H1 (cell line): ENCODE results near the gene BAD. TPM values are rescaled to one million over a fixed set of nuclear protein-coding genes. Genes with fewer than 3 reads are reported as not detected.

Experiments
- ASH2L ChIP-seq: fragments of 200-600, 300-600 bp; sonication (generic); IDR thresholded peaks from one replicate; pipeline ENCODE4 v1.7.1; 2017; ENCODE audit warnings: low read length
- BACH1 ChIP-seq: IDR thresholded peaks from 2 replicates; pipeline ENCODE4 v1.6.1; 2012; ENCODE audit warnings: low read length, improper control_type of control experiment
- CEBPB ChIP-seq: IDR thresholded peaks from 2 replicates; pipeline ENCODE4 v1.6.1; 2012; ENCODE audit warnings: low read depth, low read length
- CHD1 ChIP-seq: IDR thresholded peaks from 2 replicates; pipeline ENCODE4 v1.6.1; 2012; ENCODE audit warnings: low read depth, low read length, improper control_type of control experiment
- EGR1 ChIP-seq: IDR thresholded peaks from 2 replicates; pipeline ENCODE4 v1.6.1; 2011; ENCODE audit warnings: low read depth, low read length, borderline replicate concordance
- EZH2 ChIP-seq: fragments of 200-600 bp; sonication (generic); IDR thresholded peaks from 2 replicates; pipeline ENCODE4 v1.7.1; 2012; ENCODE audit warnings: low read depth, mild to moderate bottlenecking, moderate library complexity, low read length, inconsistent platforms; ENCODE audit not compliant: severe bottlenecking
- GTF2F1 ChIP-seq: IDR thresholded peaks from 2 replicates; pipeline ENCODE4 v1.6.1; 2012; ENCODE audit warnings: low read depth, low read length, improper control_type of control experiment, borderline replicate concordance
- POLR2A ChIP-seq, 2 experiments: IDR thresholded peaks; 1 replicate in 1 of 2; 2 replicates in 1 of 2; pipeline ENCODE4 v1.6.1; 2011; ENCODE audit warnings: low read depth in 2 of 2, low read length in 2 of 2, mild to moderate bottlenecking in 2 of 2; ENCODE audit errors: control extremely low read depth in 1 of 2
- SIRT6 ChIP-seq: IDR thresholded peaks from one replicate; pipeline ENCODE4 v1.7.1; 2012; ENCODE audit warnings: low read length, inconsistent platforms
- polyA plus RNA-seq, 7 experiments: library from polyadenylated mRNA; depleted of rRNA in 3 of 7; stranded (reverse) in 5 of 7; unstranded in 2 of 7; fragments of >200 nt in 5 of 7; fragments of 200-250 nt in 2 of 7; gene quantifications; 1 replicate in 5 of 7; 2 replicates in 1 of 7; 4 replicates in 1 of 7; pipeline versions ENCODE4 v1.2.1 to v1.2.3, GENCODE V29; 2011 to 2013; ENCODE audit warnings: missing spikeins in 2 of 7, mixed read lengths in 2 of 7
- total RNA-seq: library from RNA; stranded (reverse); fragmentation: NEBNext Ultra II Directional; extraction: Animal tissue kit (Norgen Biotek cat#: 25700); gene quantifications from 2 replicates; pipeline ENCODE4 v1.2.1, GENCODE V29; 2021
- TF ChIP-seq, protein P1 (sequence below): fragments of 300-600 bp; sonication (generic); IDR thresholded peaks from 2 replicates; pipeline ENCODE4 v1.7.1; 2012; ENCODE audit warnings: low read length, moderate library complexity, mild to moderate bottlenecking, inconsistent platforms; ENCODE audit not compliant: insufficient replicate concordance
- TF ChIP-seq, protein P2 (sequence below), 3 experiments: IDR thresholded peaks; 1 replicate in 2 of 3; 2 replicates in 1 of 3; pipeline versions ENCODE4 v1.5.1 to v1.6.1; 2011; ENCODE audit warnings: low read length in 3 of 3, mild to moderate bottlenecking in 3 of 3, inconsistent platforms in 2 of 3, low read depth in 1 of 3, moderate library complexity in 1 of 3; ENCODE audit not compliant: insufficient read depth in 1 of 3; ENCODE audit errors: control extremely low read depth in 1 of 3

The BAD gene
- total and polyA plus RNA-seq, 2 of the 8 experiments (the other 6 are each of a cell fraction or from before 2014, with no cell fraction given): 23.1 to 33.7 TPM

DNA sequence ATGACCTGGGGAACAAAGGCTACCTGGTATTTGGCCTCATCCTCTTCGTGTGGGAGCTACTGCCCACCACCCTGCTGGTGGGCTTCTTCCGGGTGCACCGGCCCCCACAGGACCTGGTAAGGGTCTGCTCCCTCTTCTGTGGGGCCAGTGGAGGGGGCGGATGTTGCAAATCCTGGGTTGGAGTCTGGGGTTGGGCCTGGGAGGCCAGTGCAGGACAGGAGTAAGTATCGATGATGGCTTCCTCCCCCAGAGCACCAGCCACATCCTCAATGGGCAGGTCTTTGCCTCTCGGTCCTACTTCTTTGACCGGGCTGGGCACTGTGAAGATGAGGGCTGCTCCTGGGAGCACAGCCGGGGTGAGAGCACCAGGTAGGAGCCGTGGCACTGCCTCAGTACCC lies 3.9 kb upstream of the BAD start (continued):
- TF ChIP-seq, protein P1, sequence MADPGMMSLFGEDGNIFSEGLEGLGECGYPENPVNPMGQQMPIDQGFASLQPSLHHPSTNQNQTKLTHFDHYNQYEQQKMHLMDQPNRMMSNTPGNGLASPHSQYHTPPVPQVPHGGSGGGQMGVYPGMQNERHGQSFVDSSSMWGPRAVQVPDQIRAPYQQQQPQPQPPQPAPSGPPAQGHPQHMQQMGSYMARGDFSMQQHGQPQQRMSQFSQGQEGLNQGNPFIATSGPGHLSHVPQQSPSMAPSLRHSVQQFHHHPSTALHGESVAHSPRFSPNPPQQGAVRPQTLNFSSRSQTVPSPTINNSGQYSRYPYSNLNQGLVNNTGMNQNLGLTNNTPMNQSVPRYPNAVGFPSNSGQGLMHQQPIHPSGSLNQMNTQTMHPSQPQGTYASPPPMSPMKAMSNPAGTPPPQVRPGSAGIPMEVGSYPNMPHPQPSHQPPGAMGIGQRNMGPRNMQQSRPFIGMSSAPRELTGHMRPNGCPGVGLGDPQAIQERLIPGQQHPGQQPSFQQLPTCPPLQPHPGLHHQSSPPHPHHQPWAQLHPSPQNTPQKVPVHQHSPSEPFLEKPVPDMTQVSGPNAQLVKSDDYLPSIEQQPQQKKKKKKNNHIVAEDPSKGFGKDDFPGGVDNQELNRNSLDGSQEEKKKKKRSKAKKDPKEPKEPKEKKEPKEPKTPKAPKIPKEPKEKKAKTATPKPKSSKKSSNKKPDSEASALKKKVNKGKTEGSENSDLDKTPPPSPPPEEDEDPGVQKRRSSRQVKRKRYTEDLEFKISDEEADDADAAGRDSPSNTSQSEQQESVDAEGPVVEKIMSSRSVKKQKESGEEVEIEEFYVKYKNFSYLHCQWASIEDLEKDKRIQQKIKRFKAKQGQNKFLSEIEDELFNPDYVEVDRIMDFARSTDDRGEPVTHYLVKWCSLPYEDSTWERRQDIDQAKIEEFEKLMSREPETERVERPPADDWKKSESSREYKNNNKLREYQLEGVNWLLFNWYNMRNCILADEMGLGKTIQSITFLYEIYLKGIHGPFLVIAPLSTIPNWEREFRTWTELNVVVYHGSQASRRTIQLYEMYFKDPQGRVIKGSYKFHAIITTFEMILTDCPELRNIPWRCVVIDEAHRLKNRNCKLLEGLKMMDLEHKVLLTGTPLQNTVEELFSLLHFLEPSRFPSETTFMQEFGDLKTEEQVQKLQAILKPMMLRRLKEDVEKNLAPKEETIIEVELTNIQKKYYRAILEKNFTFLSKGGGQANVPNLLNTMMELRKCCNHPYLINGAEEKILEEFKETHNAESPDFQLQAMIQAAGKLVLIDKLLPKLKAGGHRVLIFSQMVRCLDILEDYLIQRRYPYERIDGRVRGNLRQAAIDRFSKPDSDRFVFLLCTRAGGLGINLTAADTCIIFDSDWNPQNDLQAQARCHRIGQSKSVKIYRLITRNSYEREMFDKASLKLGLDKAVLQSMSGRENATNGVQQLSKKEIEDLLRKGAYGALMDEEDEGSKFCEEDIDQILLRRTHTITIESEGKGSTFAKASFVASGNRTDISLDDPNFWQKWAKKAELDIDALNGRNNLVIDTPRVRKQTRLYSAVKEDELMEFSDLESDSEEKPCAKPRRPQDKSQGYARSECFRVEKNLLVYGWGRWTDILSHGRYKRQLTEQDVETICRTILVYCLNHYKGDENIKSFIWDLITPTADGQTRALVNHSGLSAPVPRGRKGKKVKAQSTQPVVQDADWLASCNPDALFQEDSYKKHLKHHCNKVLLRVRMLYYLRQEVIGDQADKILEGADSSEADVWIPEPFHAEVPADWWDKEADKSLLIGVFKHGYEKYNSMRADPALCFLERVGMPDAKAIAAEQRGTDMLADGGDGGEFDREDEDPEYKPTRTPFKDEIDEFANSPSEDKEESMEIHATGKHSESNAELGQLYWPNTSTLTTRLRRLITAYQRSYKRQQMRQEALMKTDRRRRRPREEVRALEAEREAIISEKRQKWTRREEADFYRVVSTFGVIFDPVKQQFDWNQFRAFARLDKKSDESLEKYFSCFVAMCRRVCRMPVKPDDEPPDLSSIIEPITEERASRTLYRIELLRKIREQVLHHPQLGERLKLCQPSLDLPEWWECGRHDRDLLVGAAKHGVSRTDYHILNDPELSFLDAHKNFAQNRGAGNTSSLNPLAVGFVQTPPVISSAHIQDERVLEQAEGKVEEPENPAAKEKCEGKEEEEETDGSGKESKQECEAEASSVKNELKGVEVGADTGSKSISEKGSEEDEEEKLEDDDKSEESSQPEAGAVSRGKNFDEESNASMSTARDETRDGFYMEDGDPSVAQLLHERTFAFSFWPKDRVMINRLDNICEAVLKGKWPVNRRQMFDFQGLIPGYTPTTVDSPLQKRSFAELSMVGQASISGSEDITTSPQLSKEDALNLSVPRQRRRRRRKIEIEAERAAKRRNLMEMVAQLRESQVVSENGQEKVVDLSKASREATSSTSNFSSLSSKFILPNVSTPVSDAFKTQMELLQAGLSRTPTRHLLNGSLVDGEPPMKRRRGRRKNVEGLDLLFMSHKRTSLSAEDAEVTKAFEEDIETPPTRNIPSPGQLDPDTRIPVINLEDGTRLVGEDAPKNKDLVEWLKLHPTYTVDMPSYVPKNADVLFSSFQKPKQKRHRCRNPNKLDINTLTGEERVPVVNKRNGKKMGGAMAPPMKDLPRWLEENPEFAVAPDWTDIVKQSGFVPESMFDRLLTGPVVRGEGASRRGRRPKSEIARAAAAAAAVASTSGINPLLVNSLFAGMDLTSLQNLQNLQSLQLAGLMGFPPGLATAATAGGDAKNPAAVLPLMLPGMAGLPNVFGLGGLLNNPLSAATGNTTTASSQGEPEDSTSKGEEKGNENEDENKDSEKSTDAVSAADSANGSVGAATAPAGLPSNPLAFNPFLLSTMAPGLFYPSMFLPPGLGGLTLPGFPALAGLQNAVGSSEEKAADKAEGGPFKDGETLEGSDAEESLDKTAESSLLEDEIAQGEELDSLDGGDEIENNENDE: no peak
- no peak for TF ChIP-seq EGR1
- no peak for TF ChIP-seq CEBPB
- no peak for TF ChIP-seq POLR2A (IDR thresholded peaks at IDR 0.05; ENCODE audit: control extremely low read depth in 1 of 2, low read depth in 2 of 2, low read length in 2 of 2)
- no peak for TF ChIP-seq EZH2
- no peak for TF ChIP-seq CHD1
- TF ChIP-seq SIRT6: no peak
- no peak for TF ChIP-seq GTF2F1
- TF ChIP-seq BACH1: no peak
- TF ChIP-seq, protein P2, sequence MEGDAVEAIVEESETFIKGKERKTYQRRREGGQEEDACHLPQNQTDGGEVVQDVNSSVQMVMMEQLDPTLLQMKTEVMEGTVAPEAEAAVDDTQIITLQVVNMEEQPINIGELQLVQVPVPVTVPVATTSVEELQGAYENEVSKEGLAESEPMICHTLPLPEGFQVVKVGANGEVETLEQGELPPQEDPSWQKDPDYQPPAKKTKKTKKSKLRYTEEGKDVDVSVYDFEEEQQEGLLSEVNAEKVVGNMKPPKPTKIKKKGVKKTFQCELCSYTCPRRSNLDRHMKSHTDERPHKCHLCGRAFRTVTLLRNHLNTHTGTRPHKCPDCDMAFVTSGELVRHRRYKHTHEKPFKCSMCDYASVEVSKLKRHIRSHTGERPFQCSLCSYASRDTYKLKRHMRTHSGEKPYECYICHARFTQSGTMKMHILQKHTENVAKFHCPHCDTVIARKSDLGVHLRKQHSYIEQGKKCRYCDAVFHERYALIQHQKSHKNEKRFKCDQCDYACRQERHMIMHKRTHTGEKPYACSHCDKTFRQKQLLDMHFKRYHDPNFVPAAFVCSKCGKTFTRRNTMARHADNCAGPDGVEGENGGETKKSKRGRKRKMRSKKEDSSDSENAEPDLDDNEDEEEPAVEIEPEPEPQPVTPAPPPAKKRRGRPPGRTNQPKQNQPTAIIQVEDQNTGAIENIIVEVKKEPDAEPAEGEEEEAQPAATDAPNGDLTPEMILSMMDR (IDR thresholded peaks at IDR 0.05; ENCODE audit: control extremely low read depth in 1 of 3, insufficient read depth in 1 of 3, low read depth in 1 of 3, low read length in 3 of 3): no peak
- TF ChIP-seq ASH2L: no peak
